H1 (cell line): ENCODE measurements around the gene STAT1. TPM values are rescaled to one million over a fixed set of nuclear protein-coding genes. Genes with fewer than 3 reads are reported as not detected.

Experiments used
- CTCF ChIA-PET: fragments of 300-600 bp; sonication (Branson Sonifier 250); formaldehyde crosslinking; loops from one replicate; lab custom pipeline; 2021; ENCODE audit not compliant: partially characterized antibody; lab: Charles Lee
- POLR2A ChIA-PET: fragments of 300-600 bp; sonication (Branson Sonifier 250); formaldehyde crosslinking; loops from one replicate; lab custom pipeline; 2021; ENCODE audit warnings: inconsistent platforms; ENCODE audit not compliant: partially characterized antibody; lab: Charles Lee
- DNase-seq, 2 experiments: peaks; one replicate each; pipeline versions ENCODE4 v3.0.0 to v3.0.0-alpha.2; 2010 to 2022; ENCODE audit warnings: low spot score in 2 of 2, low read depth in 1 of 2, mixed read lengths in 1 of 2
- FAIRE-seq: peaks from 2 replicates; lab custom pipeline; 2011; peaks lifted over from hg19 to GRCh38; lab: Jason Lieb, UNC
- H2AFZ ChIP-seq: 2 replicates; pipeline ENCODE4 v1.8.1; 2012; ENCODE audit warnings: low read length, inconsistent platforms
- H2AK5ac ChIP-seq: 2 replicates; pipeline ENCODE4 v1.6.1; 2013; ENCODE audit warnings: low read depth, low read length
- H2BK120ac ChIP-seq: replicated peaks from 2 replicates; pipeline ENCODE3; 2013; ENCODE audit warnings: low read depth, low read length, inconsistent platforms
- H2BK12ac ChIP-seq: 2 replicates; pipeline ENCODE4 v1.6.1; 2013; ENCODE audit warnings: low read depth, low read length
- H2BK15ac ChIP-seq: 2 replicates; pipeline ENCODE4 v1.6.1; 2013; ENCODE audit warnings: low read length
- H2BK20ac ChIP-seq: 2 replicates; pipeline ENCODE4 v1.6.1; 2013; ENCODE audit warnings: low read length
- H2BK5ac ChIP-seq: 2 replicates; pipeline ENCODE4 v1.6.1; 2013; ENCODE audit warnings: low read depth, low read length
- H3K14ac ChIP-seq: 2 replicates; pipeline ENCODE4 v1.6.1; 2013; ENCODE audit warnings: inconsistent platforms; ENCODE audit not compliant: insufficient read length
- H3K18ac ChIP-seq: 2 replicates; pipeline ENCODE4 v1.6.1; 2013; ENCODE audit warnings: low read length; ENCODE audit errors: extremely low read depth
- H3K23ac ChIP-seq: 2 replicates; pipeline ENCODE4 v1.6.1; 2013; ENCODE audit warnings: inconsistent platforms; ENCODE audit not compliant: insufficient read length
- H3K23me2 ChIP-seq: 2 replicates; pipeline ENCODE4 v1.6.1; 2013; ENCODE audit warnings: low read depth, low read length
- H3K27ac ChIP-seq: 2 replicates; pipeline ENCODE4 v1.6.1; 2011; ENCODE audit warnings: low read depth, low read length, inconsistent platforms
- H3K27me3 ChIP-seq, 4 experiments: replicated peaks in 1 of 4; 1 replicate in 1 of 4; 2 replicates in 3 of 4; pipeline versions ENCODE4 v1.6.1 to v1.8.1; 2011 to 2013; ENCODE audit warnings: low read length in 3 of 4, mild to moderate bottlenecking in 3 of 4, inconsistent platforms in 2 of 4, mixed read lengths in 2 of 4, moderate library complexity in 1 of 4; ENCODE audit not compliant: control insufficient read depth in 3 of 4, insufficient read depth in 3 of 4; ENCODE audit errors: extremely low read depth in 1 of 4
- H3K36me3 ChIP-seq, 4 experiments: 2 replicates each; pipeline versions ENCODE4 v1.6.1 to v1.8.1; 2011 to 2013; ENCODE audit warnings: mild to moderate bottlenecking in 4 of 4, low read length in 3 of 4, moderate library complexity in 2 of 4, control low read depth in 1 of 4, inconsistent platforms in 1 of 4; ENCODE audit not compliant: insufficient read depth in 4 of 4, control insufficient read depth in 2 of 4
- H3K4ac ChIP-seq: replicated peaks from 2 replicates; pipeline ENCODE3; 2013; ENCODE audit warnings: low read length, low read depth, mixed read lengths, inconsistent platforms; ENCODE audit not compliant: insufficient read length
- H3K4me1 ChIP-seq, 4 experiments: replicated peaks in 1 of 4; 1 replicate in 1 of 4; 2 replicates in 3 of 4; pipeline versions ENCODE4 v1.6.1 to v1.8.1; 2011 to 2013; ENCODE audit warnings: low read length in 3 of 4, inconsistent platforms in 2 of 4, mixed read lengths in 1 of 4; ENCODE audit not compliant: insufficient read depth in 4 of 4, control insufficient read depth in 3 of 4
- H3K4me2 ChIP-seq, 2 experiments: 2 replicates each; pipeline versions ENCODE4 v1.6.1 to v1.8.1; 2011 to 2013; ENCODE audit warnings: low read depth in 2 of 2, low read length in 2 of 2, control low read depth in 1 of 2, inconsistent platforms in 1 of 2, mild to moderate bottlenecking in 1 of 2; ENCODE audit not compliant: insufficient read depth in 1 of 2
- H3K4me3 ChIP-seq, 4 experiments: fragments of 200-600, 300-600 bp in 1 of 4; sonication (generic), shearing (Covaris generic), sonication (Bioruptor Twin) in 1 of 4; 2 replicates each; pipeline versions ENCODE4 v1.5.1 to v1.8.1; 2011 to 2016; ENCODE audit warnings: low read length in 4 of 4, low read depth in 3 of 4, control low read depth in 2 of 4, inconsistent platforms in 2 of 4, mild to moderate bottlenecking in 2 of 4, mixed read lengths in 1 of 4, moderate library complexity in 1 of 4; ENCODE audit not compliant: insufficient read depth in 2 of 4; ENCODE audit errors: extremely low read depth in 1 of 4
- H3K56ac ChIP-seq: replicated peaks from 2 replicates; pipeline ENCODE3; 2013; ENCODE audit warnings: low read depth, mild to moderate bottlenecking, mixed read lengths, low read length, inconsistent platforms; ENCODE audit not compliant: insufficient read length
- H3K79me1 ChIP-seq: 2 replicates; pipeline ENCODE4 v1.6.1; 2013; ENCODE audit warnings: low read depth, low read length, control low read depth
- H3K79me2 ChIP-seq, 2 experiments: 2 replicates each; pipeline versions ENCODE4 v1.6.1 to v1.8.1; 2012 to 2013; ENCODE audit warnings: low read length in 2 of 2, mild to moderate bottlenecking in 2 of 2, inconsistent platforms in 1 of 2; ENCODE audit not compliant: insufficient read depth in 2 of 2, control insufficient read depth in 1 of 2
- H3K9ac ChIP-seq, 4 experiments: replicated peaks in 1 of 4; 1 replicate in 1 of 4; 2 replicates in 3 of 4; pipeline versions ENCODE4 v1.6.1 to v1.8.1; 2011 to 2013; ENCODE audit warnings: low read depth in 3 of 4, low read length in 3 of 4, control low read depth in 2 of 4, mild to moderate bottlenecking in 2 of 4, moderate library complexity in 2 of 4, inconsistent platforms in 1 of 4; ENCODE audit errors: extremely low read depth in 1 of 4
- H3K9me3 ChIP-seq, 2 experiments: 2 replicates each; pipeline versions ENCODE4 v1.6.1 to v1.8.1; 2012 to 2013; ENCODE audit warnings: mild to moderate bottlenecking in 2 of 2, moderate library complexity in 2 of 2, control low read depth in 1 of 2, inconsistent platforms in 1 of 2, low read depth in 1 of 2, low read length in 1 of 2, mixed read lengths in 1 of 2; ENCODE audit not compliant: insufficient read depth in 2 of 2
- H4K20me1 ChIP-seq, 2 experiments: replicated peaks in 1 of 2; 2 replicates each; pipeline versions ENCODE3 to v1.8.1; 2011 to 2013; ENCODE audit warnings: inconsistent platforms in 2 of 2, low read length in 2 of 2, mild to moderate bottlenecking in 1 of 2; ENCODE audit not compliant: insufficient read depth in 2 of 2, control insufficient read depth in 1 of 2
- H4K5ac ChIP-seq: 2 replicates; pipeline ENCODE4 v1.6.1; 2013; ENCODE audit warnings: low read length, low read depth, mixed read lengths, inconsistent platforms; ENCODE audit not compliant: insufficient read length
- H4K8ac ChIP-seq: 2 replicates; pipeline ENCODE4 v1.8.0; 2013; ENCODE audit warnings: mild to moderate bottlenecking, moderate library complexity, low read length, inconsistent platforms; ENCODE audit not compliant: insufficient read depth; ENCODE audit errors: extremely low read depth
- H4K91ac ChIP-seq: replicated peaks from 2 replicates; pipeline ENCODE3; 2013; ENCODE audit warnings: low read length, mixed read lengths, inconsistent platforms; ENCODE audit not compliant: insufficient read length
- BRCA1 ChIP-seq: IDR thresholded peaks from 2 replicates; pipeline ENCODE4 v1.6.1; 2012; ENCODE audit warnings: low read depth, low read length, improper control_type of control experiment
- EP300 ChIP-seq, 2 experiments: IDR thresholded peaks; 1 replicate in 1 of 2; 2 replicates in 1 of 2; pipeline ENCODE4 v1.6.1; 2011 to 2012; ENCODE audit warnings: low read depth in 2 of 2, low read length in 2 of 2, mild to moderate bottlenecking in 2 of 2, borderline replicate concordance in 1 of 2, inconsistent platforms in 1 of 2, moderate library complexity in 1 of 2
- SUZ12 ChIP-seq: fragments of 200-600 bp; sonication (generic); IDR thresholded peaks from 2 replicates; pipeline ENCODE4 v1.6.1; 2012; ENCODE audit warnings: mild to moderate bottlenecking, inconsistent platforms, low read length, moderate library complexity, mixed read lengths
- WGBS, 2 experiments: shearing (Covaris generic) in 1 of 2; methylation state at CpG; one replicate each; pipeline versions ENCODE4 v1.1.6 to v1.1.7; 2013 to 2015; ENCODE audit warnings: low lambda C conversion rate in 2 of 2, mixed read lengths in 2 of 2, inconsistent platforms in 1 of 2, low coverage in 1 of 2, missing lambda C conversion rate in 1 of 2; ENCODE audit not compliant: insufficient replicate concordance in 2 of 2, insufficient coverage in 1 of 2, insufficient read length in 1 of 2; ENCODE audit errors: extremely low coverage in 1 of 2, missing lambda C conversion rate in 1 of 2; 5-methylcytosine and 5-hydroxymethylcytosine counted together
- polyA plus RNA-seq, 7 experiments: library from polyadenylated mRNA; depleted of rRNA in 3 of 7; stranded (reverse) in 5 of 7; unstranded in 2 of 7; fragments of >200 nt in 5 of 7; fragments of 200-250 nt in 2 of 7; gene quantifications; 1 replicate in 5 of 7; 2 replicates in 1 of 7; 4 replicates in 1 of 7; pipeline versions ENCODE4 v1.2.1 to v1.2.3, GENCODE V29; 2011 to 2013; ENCODE audit warnings: missing spikeins in 2 of 7, mixed read lengths in 2 of 7
- total RNA-seq: library from RNA; stranded (reverse); fragmentation: NEBNext Ultra II Directional; extraction: Animal tissue kit (Norgen Biotek cat#: 25700); gene quantifications from 2 replicates; pipeline ENCODE4 v1.2.1, GENCODE V29; 2021

Gene STAT1
- total and polyA plus RNA-seq, 2 of the 8 experiments (the other 6 are each of a cell fraction or from before 2014, with no cell fraction given): 20.3 to 43.0 TPM

DNA sequence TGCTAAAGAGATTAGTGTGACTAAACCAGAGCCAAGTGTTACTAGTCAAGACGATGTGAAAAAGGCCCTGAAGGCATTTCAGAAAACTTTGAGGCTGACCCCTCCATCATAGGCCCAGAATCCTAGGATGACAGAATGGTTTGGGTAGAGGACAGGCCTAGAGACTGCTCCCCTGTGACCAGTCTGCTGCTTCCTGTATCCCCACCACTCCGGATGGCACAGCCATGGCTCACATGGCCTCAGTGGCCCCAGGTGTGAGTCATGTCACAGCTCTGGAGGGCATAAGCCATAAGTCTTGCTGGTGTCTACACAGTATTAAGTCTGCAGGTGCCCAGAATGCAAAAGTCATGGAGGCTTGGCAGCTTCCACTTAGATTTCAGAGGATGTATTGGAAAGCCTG is 12.4 kb upstream of the STAT1 start:
- H3K18ac ChIP-seq: no peak overlapping the region
- H3K4ac ChIP-seq: no peak overlapping the region
- no peaks in the 10 kb centered on the region for H3K27me3 ChIP-seq
- CTCF ChIA-PET: interaction anchor here (1.3 kb wide), 1 partner anchor 12 kb away, joined by 3 read pairs; no protein-coding TSS in a partner anchor
- no peak overlapping the region for H3K56ac ChIP-seq
- H2AFZ ChIP-seq: no peak overlapping the region
- no peak overlapping the region for H2BK5ac ChIP-seq
- H3K4me1 ChIP-seq: peaks cover 0 to 3% (median 1%) of the 10 kb centered on the region in 4 experiments; a peak in 2 of 7 replicates
- no peak for TF ChIP-seq EP300 (IDR thresholded peaks at IDR 0.05; ENCODE audit: borderline replicate concordance in 1 of 2, low read depth in 2 of 2, low read length in 2 of 2)
- TF ChIP-seq BRCA1: no peak
- TF ChIP-seq SUZ12: no peak
- no peak for DNase-seq
- H3K9me3 ChIP-seq: no peaks in the 10 kb centered on the region
- no peak overlapping the region for H2AK5ac ChIP-seq
- no peak overlapping the region for H3K4me2 ChIP-seq
- H3K79me1 ChIP-seq: no peaks in the 10 kb centered on the region
- no peak overlapping the region for H2BK12ac ChIP-seq
- no peak overlapping the region for H3K27ac ChIP-seq
- H4K91ac ChIP-seq: no peak overlapping the region
- H3K23ac ChIP-seq: no peak overlapping the region
- H2BK20ac ChIP-seq: no peak overlapping the region
- no peak overlapping the region for H4K5ac ChIP-seq
- H3K14ac ChIP-seq: no peak overlapping the region
- no peaks in the 10 kb centered on the region for H3K36me3 ChIP-seq
- FAIRE-seq: no peak
- no peak overlapping the region for H3K9ac ChIP-seq
- 40% methylated on average over 2 of the region's 2 CpGs; no CpG with 5 or more reads in 1 of the 2 experiments for WGBS, 2 experiments
- POLR2A ChIA-PET: interaction anchor here (0.6 kb wide), 1 partner anchor 11 kb away, joined by 3 read pairs; no protein-coding TSS in a partner anchor
- H2BK15ac ChIP-seq: no peak overlapping the region
- no peak overlapping the region for H3K4me3 ChIP-seq
- no peak overlapping the region for H4K8ac ChIP-seq
- no peaks in the 10 kb centered on the region for H4K20me1 ChIP-seq
- H3K79me2 ChIP-seq: no peaks in the 10 kb centered on the region
- H3K23me2 ChIP-seq: no peaks in the 10 kb centered on the region
- H2BK120ac ChIP-seq: no peak overlapping the region
